H9 (cell line): ENCODE results near the gene FSTL4. TPM values are rescaled to one million over a fixed set of nuclear protein-coding genes. Genes with fewer than 3 reads are reported as not detected.

ENCODE experiments used
- DNase-seq: peaks from one replicate; pipeline ENCODE4 v3.0.0-alpha.2; 2017
- H2AFZ ChIP-seq: one replicate; pipeline ENCODE4 v1.6.1; 2013; ENCODE audit warnings: mild to moderate bottlenecking, low read length, control low read depth, moderate library complexity
- H2AK5ac ChIP-seq: 2 replicates; pipeline ENCODE4 v1.6.1; 2013; ENCODE audit warnings: low read length, control low read depth, mixed read lengths; ENCODE audit not compliant: insufficient read length
- H2BK120ac ChIP-seq: one replicate; pipeline ENCODE4 v1.6.1; 2013; ENCODE audit warnings: low read depth, mild to moderate bottlenecking, low read length, control low read depth, inconsistent platforms; ENCODE audit not compliant: poor library complexity, severe bottlenecking
- H2BK12ac ChIP-seq: 2 replicates; pipeline ENCODE4 v1.6.1; 2013; ENCODE audit warnings: low read length, control low read depth, mixed read lengths, low read depth; ENCODE audit not compliant: insufficient read length
- H2BK15ac ChIP-seq: 2 replicates; pipeline ENCODE4 v1.6.1; 2013; ENCODE audit warnings: low read depth, low read length, control low read depth
- H2BK20ac ChIP-seq: one replicate; pipeline ENCODE4 v1.6.1; 2013; ENCODE audit warnings: low read depth, mild to moderate bottlenecking, low read length, control low read depth, inconsistent platforms; ENCODE audit not compliant: poor library complexity, severe bottlenecking
- H2BK5ac ChIP-seq: 2 replicates; pipeline ENCODE4 v1.6.1; 2013; ENCODE audit warnings: low read length, control low read depth, mixed read lengths; ENCODE audit not compliant: insufficient read length
- H3K14ac ChIP-seq: 2 replicates; pipeline ENCODE4 v1.6.1; 2013; ENCODE audit warnings: low read length, control low read depth; ENCODE audit not compliant: insufficient read depth
- H3K18ac ChIP-seq: 2 replicates; pipeline ENCODE4 v1.6.1; 2013; ENCODE audit warnings: low read depth, mild to moderate bottlenecking, mixed read lengths, low read length, control low read depth; ENCODE audit not compliant: insufficient read length
- H3K23ac ChIP-seq: 2 replicates; pipeline ENCODE4 v1.6.1; 2013; ENCODE audit warnings: low read length, control low read depth, mixed read lengths, low read depth; ENCODE audit not compliant: insufficient read length
- H3K23me2 ChIP-seq: 2 replicates; pipeline ENCODE4 v1.6.1; 2013; ENCODE audit warnings: low read depth, mild to moderate bottlenecking, mixed read lengths, low read length, control low read depth; ENCODE audit not compliant: insufficient read length, poor library complexity, severe bottlenecking
- H3K27ac ChIP-seq: 2 replicates; pipeline ENCODE4 v1.5.1; 2013; ENCODE audit warnings: low read length, control low read depth, mixed read lengths, low read depth; ENCODE audit not compliant: insufficient read length
- H3K27me3 ChIP-seq: 2 replicates; pipeline ENCODE4 v1.6.1; 2013; ENCODE audit warnings: low read length, control low read depth, inconsistent platforms; ENCODE audit not compliant: insufficient read depth
- H3K4ac ChIP-seq: 2 replicates; pipeline ENCODE4 v1.6.1; 2013; ENCODE audit warnings: low read depth, mild to moderate bottlenecking, control low read depth, inconsistent platforms, low read length, moderate library complexity
- H3K4me1 ChIP-seq: 2 replicates; pipeline ENCODE4 v1.6.1; 2013; ENCODE audit warnings: low read length, control low read depth, inconsistent platforms; ENCODE audit not compliant: insufficient read depth
- H3K4me2 ChIP-seq: 2 replicates; pipeline ENCODE4 v1.6.1; 2013; ENCODE audit warnings: low read length, control low read depth, mixed read lengths; ENCODE audit not compliant: insufficient read length, insufficient read depth
- H3K56ac ChIP-seq: 2 replicates; pipeline ENCODE4 v1.6.1; 2013; ENCODE audit warnings: low read depth, mild to moderate bottlenecking, mixed read lengths, low read length, control low read depth; ENCODE audit not compliant: insufficient read length
- H3K79me1 ChIP-seq: 2 replicates; pipeline ENCODE4 v1.6.1; 2013; ENCODE audit warnings: low read depth, mild to moderate bottlenecking, moderate library complexity, low read length, control low read depth, inconsistent platforms; ENCODE audit not compliant: insufficient read depth, poor library complexity, severe bottlenecking
- H3K79me2 ChIP-seq: 2 replicates; pipeline ENCODE4 v1.6.1; 2013; ENCODE audit warnings: low read length, control low read depth, inconsistent platforms; ENCODE audit not compliant: insufficient read depth
- H3K9ac ChIP-seq: 2 replicates; pipeline ENCODE4 v1.6.1; 2013; ENCODE audit warnings: low read length, control low read depth, mixed read lengths; ENCODE audit not compliant: insufficient read length; ENCODE audit errors: extremely low read depth
- H3K9me3 ChIP-seq: one replicate; pipeline ENCODE4 v1.6.1; 2013; ENCODE audit warnings: low read depth, low read length, inconsistent platforms; ENCODE audit not compliant: control insufficient read depth
- H3T11ph ChIP-seq: one replicate; pipeline ENCODE4 v1.6.1; 2013; ENCODE audit warnings: mild to moderate bottlenecking, low read length, control low read depth, inconsistent platforms
- H4K20me1 ChIP-seq: one replicate; pipeline ENCODE4 v1.6.1; 2013; ENCODE audit not compliant: control insufficient read depth, insufficient read length, insufficient read depth
- H4K5ac ChIP-seq: 2 replicates; pipeline ENCODE4 v1.6.1; 2013; ENCODE audit warnings: low read depth, mild to moderate bottlenecking, mixed read lengths, low read length, control low read depth; ENCODE audit not compliant: insufficient read length
- H4K8ac ChIP-seq: replicated peaks from 2 replicates; pipeline ENCODE4 v1.6.1; 2013; ENCODE audit warnings: low read length, control low read depth, mixed read lengths, low read depth; ENCODE audit not compliant: insufficient read length
- H4K91ac ChIP-seq: 2 replicates; pipeline ENCODE4 v1.6.1; 2013; ENCODE audit warnings: low read depth, mild to moderate bottlenecking, moderate library complexity, mixed read lengths, low read length, control low read depth; ENCODE audit not compliant: insufficient read length
- H3K27ac Mint-ChIP-seq, 3 experiments: 2 replicates in 2 of 3; 3 replicates in 1 of 3; pipeline ENCODE4 v1.8.0; 2020 to 2021; ENCODE audit warnings: mixed read lengths in 3 of 3, mild to moderate bottlenecking in 1 of 3, moderate library complexity in 1 of 3
- H3K27me3 Mint-ChIP-seq: 2 replicates; pipeline ENCODE4 v1.8.0; 2021; ENCODE audit warnings: low read depth, mild to moderate bottlenecking, moderate library complexity, mixed read lengths
- H3K36me3 Mint-ChIP-seq, 3 experiments: 2 replicates in 2 of 3; 3 replicates in 1 of 3; pipeline ENCODE4 v1.8.0; 2020 to 2021; ENCODE audit warnings: low read depth in 3 of 3, mixed read lengths in 3 of 3; ENCODE audit not compliant: insufficient read depth in 1 of 3
- H3K4me1 Mint-ChIP-seq, 2 experiments: 2 replicates each; pipeline ENCODE4 v1.8.0; 2020; ENCODE audit warnings: mixed read lengths in 2 of 2
- H3K4me3 Mint-ChIP-seq, 2 experiments: 2 replicates in 1 of 2; 3 replicates in 1 of 2; pipeline ENCODE4 v1.8.0; 2020 to 2021; ENCODE audit warnings: mild to moderate bottlenecking in 2 of 2, mixed read lengths in 2 of 2, moderate library complexity in 1 of 2
- H3K9me3 Mint-ChIP-seq, 2 experiments: 2 replicates in 1 of 2; 3 replicates in 1 of 2; pipeline ENCODE4 v1.8.0; 2020; ENCODE audit warnings: mild to moderate bottlenecking in 2 of 2, mixed read lengths in 2 of 2, moderate library complexity in 1 of 2
- WGBS: extraction: QIAGEN DNeasy Blood & Tissue Kit; methylation state at CpG from one replicate; pipeline ENCODE4 v1.1.7; 2013; ENCODE audit warnings: missing lambda C conversion rate, low lambda C conversion rate, mixed read lengths; ENCODE audit not compliant: insufficient read length; ENCODE audit errors: extremely low coverage; 5-methylcytosine and 5-hydroxymethylcytosine counted together
- total RNA-seq: library from RNA; stranded (reverse); gene quantifications from 2 replicates; pipeline ENCODE4 v1.2.1, GENCODE V29; 2021
- TF ChIP-seq, protein P1 (sequence below): fragments of 200-600 bp; sonication (generic); conservative IDR thresholded peaks from 3 replicates; pipeline ENCODE4 v1.8.0; 2021; ENCODE audit warnings: antibody characterized with exemption, mild to moderate bottlenecking

The FSTL4 gene
- total RNA-seq, 1 experiment from 2014 or later = 5.7 TPM

GRCh38 chr5:133400831-133401351 lies 211.4 kb downstream of the FSTL4 start:
- TF ChIP-seq, protein P1, sequence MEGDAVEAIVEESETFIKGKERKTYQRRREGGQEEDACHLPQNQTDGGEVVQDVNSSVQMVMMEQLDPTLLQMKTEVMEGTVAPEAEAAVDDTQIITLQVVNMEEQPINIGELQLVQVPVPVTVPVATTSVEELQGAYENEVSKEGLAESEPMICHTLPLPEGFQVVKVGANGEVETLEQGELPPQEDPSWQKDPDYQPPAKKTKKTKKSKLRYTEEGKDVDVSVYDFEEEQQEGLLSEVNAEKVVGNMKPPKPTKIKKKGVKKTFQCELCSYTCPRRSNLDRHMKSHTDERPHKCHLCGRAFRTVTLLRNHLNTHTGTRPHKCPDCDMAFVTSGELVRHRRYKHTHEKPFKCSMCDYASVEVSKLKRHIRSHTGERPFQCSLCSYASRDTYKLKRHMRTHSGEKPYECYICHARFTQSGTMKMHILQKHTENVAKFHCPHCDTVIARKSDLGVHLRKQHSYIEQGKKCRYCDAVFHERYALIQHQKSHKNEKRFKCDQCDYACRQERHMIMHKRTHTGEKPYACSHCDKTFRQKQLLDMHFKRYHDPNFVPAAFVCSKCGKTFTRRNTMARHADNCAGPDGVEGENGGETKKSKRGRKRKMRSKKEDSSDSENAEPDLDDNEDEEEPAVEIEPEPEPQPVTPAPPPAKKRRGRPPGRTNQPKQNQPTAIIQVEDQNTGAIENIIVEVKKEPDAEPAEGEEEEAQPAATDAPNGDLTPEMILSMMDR = no peak
- Histone ChIP-seq H2BK12ac (no peak overlapping the region), H3K23me2 (no peaks in the 10 kb centered on the region), H3K4me2 (no peak overlapping the region), H4K20me1 (no peaks in the 10 kb centered on the region), H2BK120ac (no peak overlapping the region), H3K27me3 (no peaks in the 10 kb centered on the region), H2AFZ (no peak overlapping the region), H3K4me1 (no peaks in the 10 kb centered on the region; the same call in none of the 2 replicates), H3K23ac (no peak overlapping the region), H2BK5ac (no peak overlapping the region), H3K4ac (no peak overlapping the region), H3K14ac (no peak overlapping the region; the same call in 1 of the 2 replicates), H2AK5ac (no peak overlapping the region), H4K5ac (no peak overlapping the region), H3T11ph (no peak overlapping the region), H4K91ac (no peak overlapping the region), H3K18ac (no peak overlapping the region), H2BK20ac (no peak overlapping the region), H3K56ac (no peak overlapping the region), H3K27ac (no peak overlapping the region), H4K8ac (no peak overlapping the region), H3K9ac (no peak overlapping the region), H2BK15ac (no peak overlapping the region), H3K79me1 (no peaks in the 10 kb centered on the region), H3K9me3 (no peaks in the 10 kb centered on the region), H3K79me2 (no peaks in the 10 kb centered on the region)
- Mint-ChIP-seq H3K27ac (no peak overlapping the region; a peak in 1 of 7 replicates), H3K4me1 (peaks cover 44 to 55% of the 10 kb centered on the region in 2 experiments), H3K36me3 (no peaks in the 10 kb centered on the region; a peak in 2 of 7 replicates), H3K4me3 (no peak overlapping the region), H3K9me3 (no peaks in the 10 kb centered on the region; a peak in 1 of 5 replicates), H3K27me3 (no peaks in the 10 kb centered on the region)
- no CpG with 5 or more reads among the region's 10 CpGs for WGBS
- DNase-seq = peak; percentile 54
